ENCODE results near the gene DBF4. TPM values are rescaled to one million over a fixed set of nuclear protein-coding genes. Genes with fewer than 3 reads are reported as not detected.
"Not testable (repeated sequence)": the region's sequence is repeated elsewhere in the genome, so short reads cannot be mapped to it uniquely, and the experiment has no call there.

Gene DBF4
- total and polyA plus RNA-seq, 2 donors (not counting 1 experiment from before 2014, with no cell fraction given), result 7.8 to 21.0 TPM

DNA sequence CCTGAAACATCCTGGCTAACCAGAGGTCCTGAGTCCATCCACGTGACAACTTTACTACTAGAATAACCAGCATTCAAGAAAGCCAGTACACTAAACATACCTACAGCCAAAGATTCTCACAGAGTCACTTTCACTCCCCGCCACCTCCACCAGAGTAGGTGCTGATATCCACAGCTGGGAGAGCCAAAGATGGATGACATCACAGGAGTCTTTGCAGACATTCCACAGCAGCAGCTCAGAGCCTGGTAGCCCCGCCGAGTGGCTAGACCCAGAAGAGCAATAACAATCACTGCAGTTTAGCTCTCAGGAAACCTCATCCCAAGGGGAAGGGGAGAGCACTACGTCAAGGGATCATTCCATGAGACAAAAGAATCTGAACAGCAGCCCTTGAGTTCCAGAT lies 44.3 kb downstream of the DBF4 start:
- intact Hi-C loops (cut with micrococcal nuclease), result no loop called here
- ChIA-PET POLR2A (no interaction called here), CTCF (no interaction called here)
- no peak overlapping the region for H3K4me3 ChIP-seq (ENCODE audit: control extremely low read depth in 1 of 5, extremely low read depth in 1 of 5, insufficient read depth in 1 of 5, low read depth in 2 of 5, low read length in 4 of 5)
- Mint-ChIP-seq H3K4me3 (no peak overlapping the region), H3K27ac (no peak overlapping the region), H3K9me3 (ENCODE audit: insufficient read depth) (no peaks in the 10 kb centered on the region), H3K4me1 (no peaks in the 10 kb centered on the region), H3K27me3 (peaks cover 14% of the 10 kb centered on the region)
- ATAC-seq (ENCODE audit: low read depth), result no peak
- H3K27ac ChIP-seq (ENCODE audit: low read length in 2 of 2), result no peak overlapping the region
- H3K4me2 ChIP-seq (replicated peaks; ENCODE audit: low read depth, low read length, poor library complexity, severe bottlenecking), result no peak overlapping the region
- no peaks in the 10 kb centered on the region for H3K9me3 ChIP-seq (ENCODE audit: control extremely low read depth in 1 of 3, control insufficient read depth in 2 of 3, insufficient read depth in 1 of 3, low read length in 2 of 3)
- H2AFZ ChIP-seq (ENCODE audit: insufficient read depth, low read depth, low read length, poor library complexity, severe bottlenecking), result no peak overlapping the region
- H3K36me3 ChIP-seq (replicated peaks in 1 of 2; ENCODE audit: control extremely low read depth in 1 of 2, control insufficient read depth in 1 of 2, extremely low read depth in 1 of 2, insufficient read depth in 2 of 2, low read length in 1 of 2), result no peaks in the 10 kb centered on the region
- no peaks in the 10 kb centered on the region for H3K27me3 ChIP-seq (replicated peaks in 1 of 4; ENCODE audit: control extremely low read depth in 1 of 4, control insufficient read depth in 3 of 4, insufficient read depth in 4 of 4, low read length in 3 of 4)
- H3K9ac ChIP-seq (ENCODE audit: low read length), result no peak overlapping the region
- H4K20me1 ChIP-seq (ENCODE audit: control insufficient read depth, insufficient read depth, low read length, poor library complexity, severe bottlenecking), result no peaks in the 10 kb centered on the region
- TF ChIP-seq, protein P1, sequence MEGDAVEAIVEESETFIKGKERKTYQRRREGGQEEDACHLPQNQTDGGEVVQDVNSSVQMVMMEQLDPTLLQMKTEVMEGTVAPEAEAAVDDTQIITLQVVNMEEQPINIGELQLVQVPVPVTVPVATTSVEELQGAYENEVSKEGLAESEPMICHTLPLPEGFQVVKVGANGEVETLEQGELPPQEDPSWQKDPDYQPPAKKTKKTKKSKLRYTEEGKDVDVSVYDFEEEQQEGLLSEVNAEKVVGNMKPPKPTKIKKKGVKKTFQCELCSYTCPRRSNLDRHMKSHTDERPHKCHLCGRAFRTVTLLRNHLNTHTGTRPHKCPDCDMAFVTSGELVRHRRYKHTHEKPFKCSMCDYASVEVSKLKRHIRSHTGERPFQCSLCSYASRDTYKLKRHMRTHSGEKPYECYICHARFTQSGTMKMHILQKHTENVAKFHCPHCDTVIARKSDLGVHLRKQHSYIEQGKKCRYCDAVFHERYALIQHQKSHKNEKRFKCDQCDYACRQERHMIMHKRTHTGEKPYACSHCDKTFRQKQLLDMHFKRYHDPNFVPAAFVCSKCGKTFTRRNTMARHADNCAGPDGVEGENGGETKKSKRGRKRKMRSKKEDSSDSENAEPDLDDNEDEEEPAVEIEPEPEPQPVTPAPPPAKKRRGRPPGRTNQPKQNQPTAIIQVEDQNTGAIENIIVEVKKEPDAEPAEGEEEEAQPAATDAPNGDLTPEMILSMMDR (IDR thresholded peaks at IDR 0.05), result no peak
- TF ChIP-seq EZH2 (IDR thresholded peaks at IDR 0.05; ENCODE audit: borderline replicate concordance, insufficient read depth, low read depth, low read length, poor library complexity, severe bottlenecking), result no peak
- WGBS (ENCODE audit: insufficient coverage), result 96% methylated on average over 2 of the region's 5 CpGs
- H3K4me1 ChIP-seq (ENCODE audit: control insufficient read depth in 2 of 2, insufficient read depth in 2 of 2, low read length in 2 of 2), result no peaks in the 10 kb centered on the region
- H3K79me2 ChIP-seq (ENCODE audit: control insufficient read depth, insufficient read depth, low read length), result no peaks in the 10 kb centered on the region
- no peak for DNase-seq

DNA sequence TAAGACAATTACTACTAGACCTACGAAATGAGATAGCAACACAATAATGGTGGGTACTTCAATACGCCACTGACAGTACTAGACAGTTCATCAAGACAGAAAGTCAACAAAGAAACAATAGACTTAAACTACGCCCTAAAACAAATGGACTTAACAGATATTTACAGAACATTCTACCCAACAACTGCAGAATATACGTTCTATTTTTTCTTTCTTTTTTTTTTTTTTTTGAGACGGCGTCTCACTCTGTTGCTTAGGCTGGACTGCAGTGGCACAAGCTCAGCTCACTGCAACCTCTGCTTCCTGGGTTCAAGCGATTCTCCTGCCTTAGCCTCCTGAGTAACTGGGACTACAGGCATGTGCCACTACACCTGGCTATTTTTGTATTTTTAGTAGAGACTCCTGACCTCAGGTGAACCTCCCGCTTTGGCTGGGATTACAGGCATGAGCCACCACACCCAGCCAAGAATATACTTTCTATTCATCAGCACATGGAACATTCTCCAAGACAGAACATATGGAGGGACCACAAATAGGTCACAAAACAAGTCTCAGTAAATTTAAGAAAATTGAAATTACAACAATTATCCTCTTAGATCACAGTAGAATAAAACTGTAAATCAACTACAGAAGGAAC lies 46.6 kb downstream of the DBF4 start:
- H3K4me3 Mint-ChIP-seq; H3K27me3 ChIP-seq (replicated peaks in 1 of 4; ENCODE audit: control extremely low read depth in 1 of 4, control insufficient read depth in 3 of 4, insufficient read depth in 4 of 4, low read length in 3 of 4); H3K4me1 ChIP-seq (ENCODE audit: control insufficient read depth in 2 of 2, insufficient read depth in 2 of 2, low read length in 2 of 2); ATAC-seq (ENCODE audit: low read depth); DNase-seq; H3K4me3 ChIP-seq (ENCODE audit: control extremely low read depth in 1 of 5, extremely low read depth in 1 of 5, insufficient read depth in 1 of 5, low read depth in 2 of 5, low read length in 4 of 5); H3K4me1 Mint-ChIP-seq; H3K9me3 ChIP-seq (ENCODE audit: control extremely low read depth in 1 of 3, control insufficient read depth in 2 of 3, insufficient read depth in 1 of 3, low read length in 2 of 3); H3K36me3 ChIP-seq (replicated peaks in 1 of 2; ENCODE audit: control extremely low read depth in 1 of 2, control insufficient read depth in 1 of 2, extremely low read depth in 1 of 2, insufficient read depth in 2 of 2, low read length in 1 of 2); H3K9ac ChIP-seq (ENCODE audit: low read length); H3K4me2 ChIP-seq (replicated peaks; ENCODE audit: low read depth, low read length, poor library complexity, severe bottlenecking); H4K20me1 ChIP-seq (ENCODE audit: control insufficient read depth, insufficient read depth, low read length, poor library complexity, severe bottlenecking); H3K9me3 Mint-ChIP-seq (ENCODE audit: insufficient read depth); H3K79me2 ChIP-seq (ENCODE audit: control insufficient read depth, insufficient read depth, low read length); H3K27ac Mint-ChIP-seq; intact Hi-C loops (cut with micrococcal nuclease); CTCF ChIA-PET; H3K27ac ChIP-seq (ENCODE audit: low read length in 2 of 2); POLR2A ChIA-PET; H2AFZ ChIP-seq (ENCODE audit: insufficient read depth, low read depth, low read length, poor library complexity, severe bottlenecking): not testable (repeated sequence)
- WGBS (ENCODE audit: insufficient coverage), result 96% methylated on average over 4 of the region's 8 CpGs
- peaks cover 11% of the 10 kb centered on the region for H3K27me3 Mint-ChIP-seq
